ENCODE measurements around the gene PEX11G. TPM values are rescaled to one million over a fixed set of nuclear protein-coding genes. Genes with fewer than 3 reads are reported as not detected.
"Not testable (repeated sequence)": the region's sequence is repeated elsewhere in the genome, so short reads cannot be mapped to it uniquely, and the experiment has no call there.

PEX11G gene
- total RNA-seq, 1 experiment from 2014 or later, result 4.0 TPM

GRCh38 chr19:7440188-7440975, 48.5 kb downstream of the PEX11G start:
- no peak for DNase-seq (ENCODE audit: low spot score)

- DNase-seq (ENCODE audit: low spot score), result no peak
These were observed 53.2 kb downstream of the PEX11G start for GRCh38 chr19:7435586-7435985.

DNA sequence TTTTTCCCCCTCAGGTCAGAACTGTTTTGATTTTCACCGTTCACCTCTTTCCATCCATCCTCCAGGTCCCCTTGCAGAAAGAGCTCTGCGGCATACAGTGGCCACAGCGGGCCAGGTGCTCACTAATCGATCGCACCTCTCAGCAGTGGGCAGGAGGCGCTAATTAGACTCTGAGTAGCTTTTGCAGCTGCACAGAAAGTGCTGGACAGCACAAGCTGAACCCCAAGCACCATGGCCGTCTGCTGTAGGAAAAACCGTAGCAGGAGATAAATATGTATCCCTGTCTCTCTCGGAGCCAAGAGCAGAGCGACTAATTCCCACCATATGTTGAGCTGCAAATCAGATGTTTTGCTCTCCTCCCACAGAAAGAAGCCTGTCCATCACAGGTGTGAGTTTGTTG, 54.4 kb downstream of the PEX11G start:
- DNase-seq (ENCODE audit: low spot score), result no peak

GRCh38 chr19:7433456-7433855, 55.4 kb downstream of the PEX11G start:
- not testable (repeated sequence) for DNase-seq (ENCODE audit: low spot score)

DNA sequence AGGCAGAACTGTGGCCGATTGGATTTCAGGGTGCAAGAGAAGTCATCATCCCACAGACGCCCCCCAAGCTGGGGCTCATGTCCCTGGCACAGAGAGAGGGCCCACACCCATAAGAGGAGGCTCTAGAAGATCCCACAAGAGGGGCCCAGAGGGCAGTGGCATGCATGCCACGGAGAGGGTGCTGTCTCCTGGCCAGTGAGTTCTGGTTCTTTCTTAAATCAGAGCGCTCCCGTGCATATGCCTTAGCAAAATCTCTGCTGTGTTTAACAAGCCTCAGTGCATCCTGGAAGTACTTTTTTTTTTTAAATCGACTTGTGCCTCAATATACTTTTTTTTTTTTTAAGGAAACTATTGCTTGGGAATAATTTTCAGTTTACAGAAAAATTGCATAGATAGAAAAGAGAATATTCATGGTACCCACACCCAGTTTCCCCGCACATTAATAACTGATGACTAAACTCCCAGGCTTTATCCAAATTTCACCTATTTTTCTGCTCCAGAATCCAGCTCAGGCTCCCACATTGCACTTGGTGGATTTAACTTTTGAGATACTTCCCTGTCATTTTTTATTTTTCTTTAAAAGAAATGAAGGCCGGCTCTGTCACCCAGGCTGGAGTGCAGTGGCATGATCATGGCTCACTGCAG, 59.1 kb downstream of the PEX11G start:
- DNase-seq (ENCODE audit: low spot score), result no peak

- DNase-seq (ENCODE audit: low spot score), result no peak
These were observed 60.2 kb downstream of the PEX11G start for GRCh38 chr19:7428651-7429113.

- DNase-seq (ENCODE audit: low spot score), result no peak
These were observed 60.9 kb downstream of the PEX11G start for GRCh38 chr19:7427944-7428343.

DNA sequence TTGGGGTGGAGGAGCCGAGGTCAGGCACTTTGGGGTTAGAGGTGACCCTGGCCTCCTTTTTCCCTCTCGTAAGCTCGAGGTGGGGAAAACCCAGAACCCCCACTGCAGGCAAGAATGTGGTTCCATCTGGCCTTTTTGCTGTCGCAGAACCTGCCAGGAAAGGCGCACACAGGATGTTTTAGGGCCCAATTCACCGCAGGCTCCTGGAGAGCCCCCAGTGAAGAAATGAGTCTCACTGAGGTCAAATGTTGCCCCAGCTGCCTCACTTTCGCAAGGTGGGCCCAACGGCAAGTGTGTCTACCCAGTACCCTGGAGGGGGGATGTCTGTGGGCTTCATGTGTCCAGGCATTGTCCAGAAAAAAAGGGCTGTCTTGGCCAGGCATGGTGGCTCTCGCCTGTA, 61.8 kb downstream of the PEX11G start:
- DNase-seq (ENCODE audit: low spot score), result no peak

Other genes with a start within 250 kb of the PEX11G start
- gene INSR, start 194.6 kb downstream of the PEX11G start, total RNA-seq (2014; rRNA removed; shearing (Covaris generic)), result 12.5 and 16.8 TPM in 2 replicates
- 31.4 and 33.0 TPM in 2 replicates for gene ARHGEF18, start 140.1 kb downstream of the PEX11G start, total RNA-seq (2014; rRNA removed; shearing (Covaris generic))
- 4.2 and 5.6 TPM in 2 replicates for gene ZNF358, start 27.1 kb upstream of the PEX11G start, total RNA-seq (2014; rRNA removed; shearing (Covaris generic))
- 7.1 and 7.5 TPM in 2 replicates for gene MCOLN1, start 33.6 kb upstream of the PEX11G start, total RNA-seq (2014; rRNA removed; shearing (Covaris generic))
- gene PNPLA6, start 46.7 kb upstream of the PEX11G start, total RNA-seq (2014; rRNA removed; shearing (Covaris generic)), result 61.3 and 74.3 TPM in 2 replicates
- 29.8 and 37.0 TPM in 2 replicates for gene CAMSAP3, start 106.8 kb upstream of the PEX11G start, total RNA-seq (2014; rRNA removed; shearing (Covaris generic))
- gene XAB2, start 140.5 kb upstream of the PEX11G start, total RNA-seq (2014; rRNA removed; shearing (Covaris generic)), result 48.4 and 51.9 TPM in 2 replicates
- 26.6 and 27.7 TPM in 2 replicates for gene PET100, start 140.8 kb upstream of the PEX11G start, total RNA-seq (2014; rRNA removed; shearing (Covaris generic))
- not detected in 2 replicates for gene PCP2, start 144.7 kb upstream of the PEX11G start, total RNA-seq (2014; rRNA removed; shearing (Covaris generic))
- 66.4 and 73.3 TPM in 2 replicates for gene STXBP2, start 148.1 kb upstream of the PEX11G start, total RNA-seq (2014; rRNA removed; shearing (Covaris generic))
- not detected in 2 replicates for gene RETN, start 180.0 kb upstream of the PEX11G start, total RNA-seq (2014; rRNA removed; shearing (Covaris generic))
- gene MCEMP1, start 188.1 kb upstream of the PEX11G start, total RNA-seq (2014; rRNA removed; shearing (Covaris generic)), result not detected in 2 replicates
- 112 and 113 TPM in 2 replicates for gene TRAPPC5, start 191.8 kb upstream of the PEX11G start, total RNA-seq (2014; rRNA removed; shearing (Covaris generic))
- gene FCER2, start 213.1 kb upstream of the PEX11G start, total RNA-seq (2014; rRNA removed; shearing (Covaris generic)), result not detected in 2 replicates
- not detected in 2 replicates for gene CLEC4G, start 243.1 kb upstream of the PEX11G start, total RNA-seq (2014; rRNA removed; shearing (Covaris generic))

Data from HT-29 (cell line).